ENCODE data around the gene BDKRB1.

GRCh38 chr14:96231526-96232130 lies 24.4 kb upstream of the BDKRB1 start:
- no peak for TF ChIP-seq CTCF (IDR thresholded peaks at IDR 0.05)
- TF ChIP-seq POLR2A (IDR thresholded peaks at IDR 0.05), result no peak

All from thyroid gland (tissue), 4 donors.